ENCODE results near the gene OSTN.
"Not testable (repeated sequence)": the region's sequence is repeated elsewhere in the genome, so short reads cannot be mapped to it uniquely, and the experiment has no call there.

Gene OSTN

GRCh38 chr3:191198932-191199331, at the start of gene OSTN:
TSS of gene OSTN (plus strand) at chr3:191199241. CDS start at chr3:191212533, 13,292 bp downstream.
- DNase-seq: no peak

- no peak for DNase-seq
Measured at GRCh38 chr3:191151653-191152052, 47.4 kb upstream of the OSTN start.

GRCh38 chr3:191154827-191155226, 44.2 kb upstream of the OSTN start:
- DNase-seq: no peak

- no peak for DNase-seq
Measured at GRCh38 chr3:191158247-191158646, 40.8 kb upstream of the OSTN start.

- no peak for DNase-seq
Measured at GRCh38 chr3:191158815-191159214, 40.2 kb upstream of the OSTN start.

- DNase-seq: no peak
Measured at GRCh38 chr3:191165802-191166201, 33.2 kb upstream of the OSTN start.

GRCh38 chr3:191166368-191166767, 32.7 kb upstream of the OSTN start:
- DNase-seq: no peak

GRCh38 chr3:191169566-191169965, 29.5 kb upstream of the OSTN start:
- DNase-seq: no peak

- DNase-seq: no peak
Measured at GRCh38 chr3:191170097-191170496, 28.9 kb upstream of the OSTN start.

- no peak for DNase-seq
Measured at GRCh38 chr3:191175102-191175501, 23.9 kb upstream of the OSTN start.

- DNase-seq: no peak
Measured at GRCh38 chr3:191176038-191176785, 22.8 kb upstream of the OSTN start.

- not testable (repeated sequence) for DNase-seq
Measured at GRCh38 chr3:191185382-191185781, 13.7 kb upstream of the OSTN start.

- not testable (repeated sequence) for DNase-seq
Measured at GRCh38 chr3:191188246-191188645, 10.8 kb upstream of the OSTN start.

GRCh38 chr3:191192270-191192669, 6.8 kb upstream of the OSTN start:
- not testable (repeated sequence) for DNase-seq

GRCh38 chr3:191192941-191193340, 6.1 kb upstream of the OSTN start:
- no peak for DNase-seq

GRCh38 chr3:191197761-191198306, 1.2 kb upstream of the OSTN start:
- DNase-seq: no peak

GRCh38 chr3:191198480-191198879, 561 bp upstream of the OSTN start:
- no peak for DNase-seq

GRCh38 chr3:191210032-191210431, 11.0 kb downstream of the OSTN start:
- DNase-seq: no peak

GRCh38 chr3:191216510-191216909, 17.5 kb downstream of the OSTN start:
- DNase-seq: no peak

GRCh38 chr3:191217301-191217700, 18.3 kb downstream of the OSTN start:
- DNase-seq: no peak

GRCh38 chr3:191220908-191221307, 21.9 kb downstream of the OSTN start:
- no peak for DNase-seq

- DNase-seq: no peak
Measured at GRCh38 chr3:191221638-191222037, 22.6 kb downstream of the OSTN start.

GRCh38 chr3:191227541-191227940, 28.5 kb downstream of the OSTN start:
- no peak for DNase-seq

GRCh38 chr3:191234216-191234615, 35.2 kb downstream of the OSTN start:
- DNase-seq: no peak
